PC-9 (cell line): ENCODE measurements around the gene TMEM132C. TPM values are rescaled to one million over a fixed set of nuclear protein-coding genes. Genes with fewer than 3 reads are reported as not detected.

Experiments used
- BruUV-seq: library from RNA; stranded (reverse); fragments of 400-500 nt; replicated peaks from 2 replicates; lab custom pipeline; 2021; lab: Mats Ljungman, UMichigan
- CTCF ChIA-PET: fragments of 300-600 bp; sonication (Branson Sonifier 250); formaldehyde crosslinking; loops from one replicate; lab custom pipeline; 2022; ENCODE audit warnings: antibody characterized with exemption; lab: Charles Lee
- POLR2A ChIA-PET: fragments of 300-600 bp; sonication (Branson Sonifier 250); formaldehyde crosslinking; loops from one replicate; lab custom pipeline; 2022; ENCODE audit warnings: antibody characterized with exemption; ENCODE audit not compliant: unreplicated experiment; lab: Charles Lee
- DNase-seq, 2 experiments: peaks; one replicate each; pipeline versions ENCODE4 v3.0.0 to v3.0.0-alpha.2; 2015 to 2022; ENCODE audit warnings: mixed read lengths in 1 of 2
- H2AFZ ChIP-seq: fragments of 200-600 bp; sonication (generic); 2 replicates; pipeline ENCODE4 v1.8.1; 2017; ENCODE audit warnings: antibody characterized with exemption
- H3F3A ChIP-seq: fragments of 200-600 bp; sonication (generic); 2 replicates; pipeline ENCODE4 v1.8.1; 2017; ENCODE audit warnings: antibody characterized with exemption, mild to moderate bottlenecking, low read depth; ENCODE audit not compliant: insufficient read depth
- H3K27ac ChIP-seq: fragments of 200-600 bp; sonication (generic); 2 replicates; pipeline ENCODE4 v1.6.1; 2016; ENCODE audit warnings: mixed run types
- H3K27me3 ChIP-seq: fragments of 200-600 bp; sonication (generic); 2 replicates; pipeline ENCODE4 v1.6.1; 2016; ENCODE audit warnings: low read depth, mixed run types; ENCODE audit not compliant: insufficient read depth
- H3K36me3 ChIP-seq: fragments of 200-600 bp; sonication (generic); 2 replicates; pipeline ENCODE4 v1.6.1; 2016; ENCODE audit warnings: low read depth, mixed run types
- H3K4me1 ChIP-seq: fragments of 200-600 bp; sonication (generic); replicated peaks from 2 replicates; pipeline ENCODE4 v1.6.1; 2016; ENCODE audit warnings: mixed run types; ENCODE audit not compliant: insufficient read depth
- H3K4me2 ChIP-seq: fragments of 200-600 bp; sonication (generic); 2 replicates; pipeline ENCODE4 v1.6.1; 2017; ENCODE audit warnings: mixed run types
- H3K4me3 ChIP-seq: fragments of 200-600 bp; sonication (generic); 2 replicates; pipeline ENCODE4 v1.6.1; 2016; ENCODE audit warnings: mixed run types
- H3K79me2 ChIP-seq: fragments of 200-600 bp; sonication (generic); 2 replicates; pipeline ENCODE4 v1.6.1; 2017; ENCODE audit warnings: low read depth, mixed run types
- H3K9me2 ChIP-seq: fragments of 200-600 bp; sonication (generic); 2 replicates; pipeline ENCODE4 v1.8.1; 2017; ENCODE audit warnings: mild to moderate bottlenecking; ENCODE audit not compliant: insufficient read depth
- H3K9me3 ChIP-seq: fragments of 200-600 bp; sonication (generic); 2 replicates; pipeline ENCODE4 v1.8.1; 2016; ENCODE audit warnings: low read depth; ENCODE audit not compliant: insufficient read depth
- H4K20me1 ChIP-seq: fragments of 200-600 bp; sonication (generic); 2 replicates; pipeline ENCODE4 v1.8.1; 2017; ENCODE audit not compliant: insufficient read depth
- EZH2 ChIP-seq: fragments of 200-600 bp; sonication (generic); IDR thresholded peaks from 2 replicates; pipeline ENCODE4 v1.8.0; 2017; ENCODE audit warnings: antibody characterized with exemption, low read depth
- intact Hi-C: fragments of 100-400 bp; cut with micrococcal nuclease; formaldehyde crosslinking; loops from one replicate; pipeline ENCODE4 v1.10.0; 2022; ENCODE audit not compliant: unreplicated experiment
- total RNA-seq: library from RNA; stranded (reverse); gene quantifications from 2 replicates; pipeline ENCODE4 v1.2.3, GENCODE V29; 2021
- TF ChIP-seq, protein P1 (sequence below): fragments of 200-600 bp; sonication (generic); conservative IDR thresholded peaks from 2 replicates; pipeline ENCODE4 v1.6.1; 2017; ENCODE audit warnings: mixed run types, antibody characterized with exemption, mild to moderate bottlenecking, moderate library complexity

TMEM132C gene
- total RNA-seq, 1 experiment from 2014 or later = not detected

DNA sequence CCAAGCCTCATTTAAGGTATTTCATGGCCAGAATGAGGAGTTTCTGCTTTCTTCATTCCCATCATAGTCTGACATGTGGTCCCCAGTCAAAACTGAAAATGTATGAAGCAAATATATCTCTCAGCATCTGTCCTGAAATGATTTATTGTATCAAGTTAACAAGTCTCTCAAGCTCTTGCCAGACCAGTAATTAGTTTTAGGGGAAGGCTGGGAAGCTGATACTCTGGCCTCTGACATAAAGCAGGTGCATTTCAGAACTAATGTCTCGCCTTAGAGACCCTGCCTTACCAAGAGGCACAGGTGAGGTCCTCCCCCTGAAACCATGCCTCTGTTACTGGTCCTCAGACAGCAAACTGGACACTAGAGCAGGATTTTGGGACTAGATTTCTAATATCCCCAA is 290.3 kb downstream of the TMEM132C start:
- no peaks in the 10 kb centered on the region for H3K79me2 ChIP-seq
- peaks cover 33% of the 10 kb centered on the region for H3K27me3 ChIP-seq
- H2AFZ ChIP-seq = no peak overlapping the region
- no peak for DNase-seq
- TF ChIP-seq EZH2 = no peak
- TF ChIP-seq, protein P1, sequence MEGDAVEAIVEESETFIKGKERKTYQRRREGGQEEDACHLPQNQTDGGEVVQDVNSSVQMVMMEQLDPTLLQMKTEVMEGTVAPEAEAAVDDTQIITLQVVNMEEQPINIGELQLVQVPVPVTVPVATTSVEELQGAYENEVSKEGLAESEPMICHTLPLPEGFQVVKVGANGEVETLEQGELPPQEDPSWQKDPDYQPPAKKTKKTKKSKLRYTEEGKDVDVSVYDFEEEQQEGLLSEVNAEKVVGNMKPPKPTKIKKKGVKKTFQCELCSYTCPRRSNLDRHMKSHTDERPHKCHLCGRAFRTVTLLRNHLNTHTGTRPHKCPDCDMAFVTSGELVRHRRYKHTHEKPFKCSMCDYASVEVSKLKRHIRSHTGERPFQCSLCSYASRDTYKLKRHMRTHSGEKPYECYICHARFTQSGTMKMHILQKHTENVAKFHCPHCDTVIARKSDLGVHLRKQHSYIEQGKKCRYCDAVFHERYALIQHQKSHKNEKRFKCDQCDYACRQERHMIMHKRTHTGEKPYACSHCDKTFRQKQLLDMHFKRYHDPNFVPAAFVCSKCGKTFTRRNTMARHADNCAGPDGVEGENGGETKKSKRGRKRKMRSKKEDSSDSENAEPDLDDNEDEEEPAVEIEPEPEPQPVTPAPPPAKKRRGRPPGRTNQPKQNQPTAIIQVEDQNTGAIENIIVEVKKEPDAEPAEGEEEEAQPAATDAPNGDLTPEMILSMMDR = no peak
- no peaks in the 10 kb centered on the region for H3F3A ChIP-seq
- ChIA-PET POLR2A (no interaction called here), CTCF (no interaction called here)
- no peaks in the 10 kb centered on the region for H3K9me3 ChIP-seq
- no peak overlapping the region for H3K4me2 ChIP-seq
- H3K9me2 ChIP-seq = no peaks in the 10 kb centered on the region
- H3K36me3 ChIP-seq = no peaks in the 10 kb centered on the region
- no peak overlapping the region for H3K27ac ChIP-seq
- H3K4me3 ChIP-seq = no peak overlapping the region
- intact Hi-C loops = no loop called here
- no TSS peak for BruUV-seq
- H3K4me1 ChIP-seq = no peaks in the 10 kb centered on the region
- no peaks in the 10 kb centered on the region for H4K20me1 ChIP-seq

DNA sequence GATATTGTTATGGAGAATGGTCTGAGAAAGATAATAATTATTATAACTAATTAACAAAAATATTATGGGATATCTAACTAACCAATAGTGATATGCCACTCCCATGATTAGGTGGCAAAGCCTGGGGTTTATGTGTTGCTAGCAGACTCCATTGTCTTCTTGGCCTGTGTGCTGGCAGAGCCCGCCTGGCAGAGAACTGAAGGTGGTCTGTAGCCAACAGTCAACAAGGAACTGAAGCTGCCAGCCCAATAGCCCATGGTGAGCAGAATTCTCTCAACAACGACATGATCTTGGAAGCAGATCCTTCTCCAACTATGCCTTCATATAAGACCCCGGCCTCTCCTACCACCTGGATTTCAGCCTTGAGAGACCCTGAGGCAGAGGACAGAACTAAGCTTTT is 298.0 kb downstream of the TMEM132C start:
- no TSS peak for BruUV-seq

GRCh38 chr12:128567730-128568129 is 300.8 kb downstream of the TMEM132C start:
- ChIA-PET POLR2A (no interaction called here), CTCF (no interaction called here)
- intact Hi-C loops = no loop called here
- TF ChIP-seq, protein P1 = no peak
- TF ChIP-seq EZH2 = no peak
- no peaks in the 10 kb centered on the region for H3K79me2 ChIP-seq
- no peaks in the 10 kb centered on the region for H3K4me1 ChIP-seq
- H3K36me3 ChIP-seq = no peaks in the 10 kb centered on the region
- H3K4me3 ChIP-seq = no peak overlapping the region
- no peak overlapping the region for H3K4me2 ChIP-seq
- no peak for DNase-seq
- H3K27ac ChIP-seq = no peak overlapping the region
- H3K27me3 ChIP-seq = no peaks in the 10 kb centered on the region
- no peak overlapping the region for H2AFZ ChIP-seq
- H3K9me2 ChIP-seq = no peaks in the 10 kb centered on the region
- H3F3A ChIP-seq = no peaks in the 10 kb centered on the region
- BruUV-seq = no TSS peak
- H4K20me1 ChIP-seq = no peaks in the 10 kb centered on the region
- no peaks in the 10 kb centered on the region for H3K9me3 ChIP-seq

More for the DNA sequence above, 298.0 kb downstream of the TMEM132C start:
- TF ChIP-seq, protein P1 = no peak
- no peak for TF ChIP-seq EZH2
- Histone ChIP-seq H3K9me2 (no peaks in the 10 kb centered on the region), H3K4me1 (no peaks in the 10 kb centered on the region), H3K27ac (no peak overlapping the region), H3K4me3 (no peak overlapping the region), H3K27me3 (no peaks in the 10 kb centered on the region), H3K36me3 (no peaks in the 10 kb centered on the region), H4K20me1 (no peaks in the 10 kb centered on the region), H3K79me2 (no peaks in the 10 kb centered on the region), H2AFZ (no peak overlapping the region), H3F3A (no peaks in the 10 kb centered on the region), H3K9me3 (no peaks in the 10 kb centered on the region), H3K4me2 (no peak overlapping the region)
- CTCF ChIA-PET = no interaction called here
- DNase-seq = no peak
- POLR2A ChIA-PET = no interaction called here
- intact Hi-C loops = no loop called here
